HepG2 (cell line): ENCODE data around the gene AP3D1. TPM values are rescaled to one million over a fixed set of nuclear protein-coding genes. Genes with fewer than 3 reads are reported as not detected.

ENCODE experiments used
- AGO2 ChIP-seq: fragments of 200-400 bp; formaldehyde crosslinking; optimal IDR thresholded peaks from 2 replicates; pipeline ENCODE3; 2017; ENCODE audit warnings: mild to moderate bottlenecking, low read depth, low read length, moderate library complexity
- ELF3 ChIP-seq: IDR thresholded peaks from 2 replicates; pipeline ENCODE4 v1.6.1; 2016; ENCODE audit warnings: missing genetic modification reagents, missing compliant biosample characterization
- FOSL2 ChIP-seq: sonication (generic); formaldehyde crosslinking; IDR thresholded peaks from 2 replicates; pipeline ENCODE4 v1.4.0; 2020; ENCODE audit warnings: missing genetic modification reagents
- GRHL1 ChIP-seq: sonication (generic); formaldehyde crosslinking; conservative IDR thresholded peaks from 2 replicates; pipeline ENCODE4 v1.8.0; 2022; ENCODE audit warnings: missing genetic modification reagents
- RARG ChIP-seq: sonication (generic); formaldehyde crosslinking; IDR thresholded peaks from 2 replicates; pipeline ENCODE4 v1.4.0; 2020; ENCODE audit warnings: low read depth, mild to moderate bottlenecking, missing genetic modification reagents
- RBAK ChIP-seq: sonication (generic); formaldehyde crosslinking; IDR thresholded peaks from 2 replicates; pipeline ENCODE4 v1.5.1; 2020; ENCODE audit warnings: mild to moderate bottlenecking, missing genetic modification reagents
- RBM39 ChIP-seq: fragments of 200-400 bp; formaldehyde crosslinking; IDR thresholded peaks from one replicate; pipeline ENCODE4 v1.6.1; 2018; ENCODE audit warnings: antibody characterized with exemption, mild to moderate bottlenecking, low read depth, low read length; ENCODE audit not compliant: poor library complexity, severe bottlenecking
- RFXANK ChIP-seq: IDR thresholded peaks from 2 replicates; pipeline ENCODE4 v1.6.1; 2016
- SMC3 ChIP-seq: IDR thresholded peaks from 2 replicates; pipeline ENCODE4 v1.6.1; 2011; ENCODE audit warnings: low read length, improper control_type of control experiment
- ZBTB1 ChIP-seq: sonication (generic); formaldehyde crosslinking; IDR thresholded peaks from 2 replicates; pipeline ENCODE4 v1.4.0; 2020; ENCODE audit warnings: missing genetic modification reagents, borderline replicate concordance
- ZFP36L1 ChIP-seq: sonication (generic); formaldehyde crosslinking; IDR thresholded peaks from 2 replicates; pipeline ENCODE4 v1.8.0; 2022; ENCODE audit warnings: mild to moderate bottlenecking, missing genetic modification reagents, moderate library complexity
- ZNF101 ChIP-seq: sonication (generic); formaldehyde crosslinking; IDR thresholded peaks from 2 replicates; pipeline ENCODE4 v1.4.0; 2020; ENCODE audit warnings: mild to moderate bottlenecking, low read depth, missing genetic modification reagents, borderline replicate concordance
- ZNF3 ChIP-seq: IDR thresholded peaks from 2 replicates; pipeline ENCODE4 v1.7.0; 2017; ENCODE audit warnings: inconsistent platforms
- ZNF354B ChIP-seq: sonication (generic); formaldehyde crosslinking; IDR thresholded peaks from 2 replicates; pipeline ENCODE4 v1.8.0; 2022; ENCODE audit warnings: mild to moderate bottlenecking, missing genetic modification reagents
- ZNF513 ChIP-seq: sonication (generic); formaldehyde crosslinking; conservative IDR thresholded peaks from 2 replicates; pipeline ENCODE4 v1.5.0; 2020; ENCODE audit warnings: missing genetic modification reagents
- ZNF558 ChIP-seq: sonication (generic); formaldehyde crosslinking; IDR thresholded peaks from 2 replicates; pipeline ENCODE4 v1.9.0; 2022; ENCODE audit warnings: mild to moderate bottlenecking, missing genetic modification reagents, borderline replicate concordance
- ZNF780A ChIP-seq: sonication (generic); formaldehyde crosslinking; IDR thresholded peaks from 2 replicates; pipeline ENCODE4 v1.8.0; 2022; ENCODE audit warnings: mild to moderate bottlenecking, missing genetic modification reagents, moderate library complexity
- ZSCAN29 ChIP-seq: sonication (generic); formaldehyde crosslinking; conservative IDR thresholded peaks from 2 replicates; pipeline ENCODE4 v1.4.0; 2020; ENCODE audit warnings: mild to moderate bottlenecking, missing genetic modification reagents
- ZZZ3 ChIP-seq: sonication (generic); formaldehyde crosslinking; IDR thresholded peaks from 2 replicates; pipeline ENCODE4 v1.4.0; 2020; ENCODE audit warnings: missing genetic modification reagents, mild to moderate bottlenecking, borderline replicate concordance
- polyA plus RNA-seq, 8 experiments: library from polyadenylated mRNA; depleted of rRNA in 3 of 8; stranded (reverse) in 7 of 8; unstranded in 1 of 8; fragments of >200 nt; fragmentation: Illumina TruSeq in 4 of 8; extraction: Trizol in 4 of 8; gene quantifications; 2 replicates each; pipeline versions ENCODE4 v1.2.1 to v1.2.3, GENCODE V29; 2011 to 2016; ENCODE audit warnings: low read depth in 4 of 8, missing spikeins in 1 of 8, mixed read lengths in 1 of 8; ENCODE audit not compliant: insufficient read depth in 1 of 8
- total RNA-seq, 5 experiments: library from RNA; depleted of rRNA; stranded (reverse); fragments of >200 nt; fragmentation: Illumina TruSeq; extraction: Trizol; gene quantifications; 2 replicates each; pipeline ENCODE4 v1.2.3, GENCODE V29; 2016; ENCODE audit warnings: low read depth in 1 of 5
- TF ChIP-seq, protein P1 (sequence below): sonication (generic); formaldehyde crosslinking; IDR thresholded peaks from 2 replicates; pipeline ENCODE4 v1.5.0; 2020; ENCODE audit warnings: missing genetic modification reagents
- TF ChIP-seq, protein P2 (sequence below): sonication (generic); formaldehyde crosslinking; IDR thresholded peaks from 2 replicates; pipeline ENCODE4 v1.4.0; 2020; ENCODE audit warnings: missing genetic modification reagents

Gene AP3D1
- total and polyA plus RNA-seq, 2 of the 13 experiments (the other 11 are each of a cell fraction or from before 2014, with no cell fraction given), result 68.0 to 82.6 TPM

- TF ChIP-seq AGO2, result peak; percentile 43
- 0 out of 2 replicates have a peak, but pooled peaks have one; percentile 23 for TF ChIP-seq FOSL2 (CRISPR knock-in tag)
- no peak for TF ChIP-seq ZNF780A (CRISPR knock-in tag)
- TF ChIP-seq, protein P1, sequence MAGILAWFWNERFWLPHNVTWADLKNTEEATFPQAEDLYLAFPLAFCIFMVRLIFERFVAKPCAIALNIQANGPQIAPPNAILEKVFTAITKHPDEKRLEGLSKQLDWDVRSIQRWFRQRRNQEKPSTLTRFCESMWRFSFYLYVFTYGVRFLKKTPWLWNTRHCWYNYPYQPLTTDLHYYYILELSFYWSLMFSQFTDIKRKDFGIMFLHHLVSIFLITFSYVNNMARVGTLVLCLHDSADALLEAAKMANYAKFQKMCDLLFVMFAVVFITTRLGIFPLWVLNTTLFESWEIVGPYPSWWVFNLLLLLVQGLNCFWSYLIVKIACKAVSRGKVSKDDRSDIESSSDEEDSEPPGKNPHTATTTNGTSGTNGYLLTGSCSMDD (CRISPR knock-in tag), result no peak
- TF ChIP-seq ZNF558 (CRISPR knock-in tag), result no peak
- TF ChIP-seq, protein P2, sequence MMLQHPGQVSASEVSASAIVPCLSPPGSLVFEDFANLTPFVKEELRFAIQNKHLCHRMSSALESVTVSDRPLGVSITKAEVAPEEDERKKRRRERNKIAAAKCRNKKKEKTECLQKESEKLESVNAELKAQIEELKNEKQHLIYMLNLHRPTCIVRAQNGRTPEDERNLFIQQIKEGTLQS (CRISPR knock-in tag), result no peak
- TF ChIP-seq RBAK, result no peak
- no peak for TF ChIP-seq GRHL1 (CRISPR knock-in tag)
- no peak for TF ChIP-seq RBM39
- TF ChIP-seq RARG (CRISPR knock-in tag), result no peak
- 0 out of 2 replicates have a peak, but pooled peaks have one; percentile 12 for TF ChIP-seq ZSCAN29 (CRISPR knock-in tag)
- TF ChIP-seq SMC3, result no peak
- no peak for TF ChIP-seq ELF3
- peak; percentile 86; the same call in 1 of the 2 replicates for TF ChIP-seq RFXANK (CRISPR knock-in tag)
- no peak for TF ChIP-seq ZFP36L1 (CRISPR knock-in tag)
- no peak for TF ChIP-seq ZNF101
- no peak for TF ChIP-seq ZNF3 (CRISPR knock-in tag)
- no peak for TF ChIP-seq ZNF513 (CRISPR knock-in tag)
- TF ChIP-seq ZZZ3 (CRISPR knock-in tag), result 0 out of 2 replicates have a peak, but pooled peaks have one; percentile 49
- no peak for TF ChIP-seq ZNF354B (CRISPR knock-in tag)
- TF ChIP-seq ZBTB1 (CRISPR knock-in tag), result no peak
Observed at GRCh38 chr19:2061495-2062388, 89.6 kb downstream of the AP3D1 start (continued).
